PC-3 (cell line): ENCODE results near the gene RIMKLB. TPM values are rescaled to one million over a fixed set of nuclear protein-coding genes. Genes with fewer than 3 reads are reported as not detected.

Experiments
- ATAC-seq: fragments of 200-7000 bp; cut with Tn5 transposase; 2 replicates; pipeline ENCODE4 v1.9.1; 2020; ENCODE audit warnings: mild to moderate bottlenecking, moderate library complexity
- BruUV-seq: library from RNA; stranded (reverse); fragments of 400-500 nt; replicated peaks from 2 replicates; lab custom pipeline; 2021; lab: Mats Ljungman, UMichigan
- CTCF ChIA-PET: fragments of 300-600 bp; sonication (Branson Sonifier 250); formaldehyde crosslinking; loops from one replicate; lab custom pipeline; 2022; ENCODE audit warnings: antibody characterized with exemption; lab: Charles Lee
- POLR2A ChIA-PET: fragments of 300-600 bp; sonication (Branson Sonifier 250); formaldehyde crosslinking; loops from one replicate; lab custom pipeline; 2022; ENCODE audit warnings: antibody characterized with exemption; ENCODE audit not compliant: unreplicated experiment; lab: Charles Lee
- DNase-seq: peaks from one replicate; pipeline ENCODE4 v3.0.0-alpha.2; 2015
- H2AFZ ChIP-seq: fragments of 300-600 bp; sonication (generic); 2 replicates; pipeline ENCODE4 v1.6.0; 2016; ENCODE audit warnings: antibody characterized with exemption, low read length
- H3F3A ChIP-seq: fragments of 300-600 bp; sonication (generic); one replicate; pipeline ENCODE4 v1.6.0; 2017; ENCODE audit warnings: antibody characterized with exemption, low read length, control low read depth, mild to moderate bottlenecking; ENCODE audit not compliant: unreplicated experiment
- H3K27ac ChIP-seq: fragments of 300-600 bp; sonication (generic); 2 replicates; pipeline ENCODE4 v1.5.1; 2016; ENCODE audit warnings: mild to moderate bottlenecking, low read length
- H3K27me3 ChIP-seq: fragments of 300-600 bp; sonication (generic); 2 replicates; pipeline ENCODE4 v1.6.1; 2016; ENCODE audit warnings: low read length, mixed read lengths
- H3K36me3 ChIP-seq: fragments of 300-600 bp; sonication (generic); 2 replicates; pipeline ENCODE4 v1.6.1; 2016; ENCODE audit warnings: low read depth, mixed run types, low read length, mixed read lengths
- H3K4me1 ChIP-seq: fragments of 300-600 bp; sonication (generic); 2 replicates; pipeline ENCODE4 v1.5.1; 2016; ENCODE audit warnings: low read length; ENCODE audit not compliant: insufficient read depth
- H3K4me2 ChIP-seq: fragments of 300-600 bp; sonication (generic); 2 replicates; pipeline ENCODE4 v1.6.0; 2016; ENCODE audit warnings: low read length
- H3K4me3 ChIP-seq: fragments of 300-600 bp; sonication (generic); 2 replicates; pipeline ENCODE4 v1.5.1; 2016; ENCODE audit warnings: mild to moderate bottlenecking, low read length, mixed read lengths
- H3K79me2 ChIP-seq: fragments of 300-600 bp; sonication (generic); 2 replicates; pipeline ENCODE4 v1.6.1; 2017; ENCODE audit warnings: low read length, mixed read lengths
- H3K9ac ChIP-seq: fragments of 300-600 bp; sonication (generic); 2 replicates; pipeline ENCODE4 v1.6.0; 2016; ENCODE audit warnings: mild to moderate bottlenecking, low read length
- H3K9me2 ChIP-seq: fragments of 300-600 bp; sonication (generic); replicated peaks from 2 replicates; pipeline ENCODE4 v1.6.1; 2016; ENCODE audit warnings: mixed run types, low read length, mixed read lengths
- H3K9me3 ChIP-seq: fragments of 300-600 bp; sonication (generic); 2 replicates; pipeline ENCODE4 v1.6.1; 2016; ENCODE audit warnings: low read length, mixed read lengths
- H4K20me1 ChIP-seq: fragments of 300-600 bp; sonication (generic); 2 replicates; pipeline ENCODE4 v1.6.1; 2016; ENCODE audit warnings: low read length, mixed read lengths
- EZH2 ChIP-seq: fragments of 300-600 bp; sonication (generic); IDR thresholded peaks from one replicate; pipeline ENCODE4 v1.6.1; 2017; ENCODE audit warnings: antibody characterized with exemption, mild to moderate bottlenecking, low read length; ENCODE audit not compliant: unreplicated experiment
- EZH2phosphoT487 ChIP-seq: fragments of 300-600 bp; sonication (generic); IDR thresholded peaks from 2 replicates; pipeline ENCODE4 v1.6.1; 2018; ENCODE audit warnings: mild to moderate bottlenecking, antibody characterized with exemption, low read length, borderline replicate concordance
- intact Hi-C: fragments of 100-400 bp; cut with micrococcal nuclease; formaldehyde crosslinking; loops from 2 replicates; pipeline ENCODE4 v1.9.0; 2023
- total RNA-seq: library from RNA; depleted of rRNA; stranded (reverse); fragments of >200 nt; gene quantifications from 2 replicates; pipeline ENCODE4 v1.2.3, GENCODE V29; 2014
- TF ChIP-seq, protein P1 (sequence below): fragments of 300-600 bp; sonication (generic); conservative IDR thresholded peaks from 2 replicates; pipeline ENCODE4 v1.5.1; 2017; ENCODE audit warnings: antibody characterized with exemption, low read depth, mild to moderate bottlenecking, low read length

The RIMKLB gene
- total RNA-seq, 1 experiment from 2014 or later: 1.3 TPM

GRCh38 chr12:8813572-8814357 lies 116.0 kb downstream of the RIMKLB start:
- DNase-seq (no peak), ATAC-seq (no peak)
- no peaks in the 10 kb centered on the region for H3K9me3 ChIP-seq
- H3F3A ChIP-seq: no peaks in the 10 kb centered on the region
- no TSS peak for BruUV-seq
- TF ChIP-seq EZH2phosphoT487: no peak
- TF ChIP-seq, protein P1, sequence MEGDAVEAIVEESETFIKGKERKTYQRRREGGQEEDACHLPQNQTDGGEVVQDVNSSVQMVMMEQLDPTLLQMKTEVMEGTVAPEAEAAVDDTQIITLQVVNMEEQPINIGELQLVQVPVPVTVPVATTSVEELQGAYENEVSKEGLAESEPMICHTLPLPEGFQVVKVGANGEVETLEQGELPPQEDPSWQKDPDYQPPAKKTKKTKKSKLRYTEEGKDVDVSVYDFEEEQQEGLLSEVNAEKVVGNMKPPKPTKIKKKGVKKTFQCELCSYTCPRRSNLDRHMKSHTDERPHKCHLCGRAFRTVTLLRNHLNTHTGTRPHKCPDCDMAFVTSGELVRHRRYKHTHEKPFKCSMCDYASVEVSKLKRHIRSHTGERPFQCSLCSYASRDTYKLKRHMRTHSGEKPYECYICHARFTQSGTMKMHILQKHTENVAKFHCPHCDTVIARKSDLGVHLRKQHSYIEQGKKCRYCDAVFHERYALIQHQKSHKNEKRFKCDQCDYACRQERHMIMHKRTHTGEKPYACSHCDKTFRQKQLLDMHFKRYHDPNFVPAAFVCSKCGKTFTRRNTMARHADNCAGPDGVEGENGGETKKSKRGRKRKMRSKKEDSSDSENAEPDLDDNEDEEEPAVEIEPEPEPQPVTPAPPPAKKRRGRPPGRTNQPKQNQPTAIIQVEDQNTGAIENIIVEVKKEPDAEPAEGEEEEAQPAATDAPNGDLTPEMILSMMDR: no peak
- no peak for TF ChIP-seq EZH2
- POLR2A ChIA-PET: no interaction called here
- CTCF ChIA-PET: no interaction called here
- intact Hi-C loops: no loop called here
- no peaks in the 10 kb centered on the region for H3K9me2 ChIP-seq
- no peaks in the 10 kb centered on the region for H3K4me1 ChIP-seq
- no peak overlapping the region for H3K4me3 ChIP-seq
- H2AFZ ChIP-seq: no peak overlapping the region
- H3K9ac ChIP-seq: no peak overlapping the region
- no peaks in the 10 kb centered on the region for H3K79me2 ChIP-seq
- H3K27me3 ChIP-seq: no peaks in the 10 kb centered on the region
- no peak overlapping the region for H3K27ac ChIP-seq
- no peak overlapping the region for H3K4me2 ChIP-seq
- H3K36me3 ChIP-seq: no peaks in the 10 kb centered on the region
- no peaks in the 10 kb centered on the region for H4K20me1 ChIP-seq

- TF ChIP-seq EZH2 (no peak), EZH2phosphoT487 (no peak)
- TF ChIP-seq, protein P1: no peak
- Histone ChIP-seq H3K4me1 (no peaks in the 10 kb centered on the region), H3K36me3 (no peaks in the 10 kb centered on the region), H3F3A (no peaks in the 10 kb centered on the region), H3K27ac (no peak overlapping the region), H3K4me3 (no peak overlapping the region), H3K4me2 (no peak overlapping the region), H4K20me1 (no peaks in the 10 kb centered on the region), H3K27me3 (no peaks in the 10 kb centered on the region), H3K9ac (no peak overlapping the region), H3K9me2 (no peaks in the 10 kb centered on the region), H3K9me3 (no peaks in the 10 kb centered on the region), H3K79me2 (no peaks in the 10 kb centered on the region), H2AFZ (no peak overlapping the region)
- no TSS peak for BruUV-seq
- ATAC-seq: no peak
- POLR2A ChIA-PET: no interaction called here
- no peak for DNase-seq
- CTCF ChIA-PET: interaction anchor here (0.6 kb wide), 1 partner anchor 37 kb away, joined by 3 read pairs; no protein-coding TSS in a partner anchor
- intact Hi-C loops: no loop called here
These were observed 118.8 kb downstream of the RIMKLB start for GRCh38 chr12:8816448-8817050.

DNA sequence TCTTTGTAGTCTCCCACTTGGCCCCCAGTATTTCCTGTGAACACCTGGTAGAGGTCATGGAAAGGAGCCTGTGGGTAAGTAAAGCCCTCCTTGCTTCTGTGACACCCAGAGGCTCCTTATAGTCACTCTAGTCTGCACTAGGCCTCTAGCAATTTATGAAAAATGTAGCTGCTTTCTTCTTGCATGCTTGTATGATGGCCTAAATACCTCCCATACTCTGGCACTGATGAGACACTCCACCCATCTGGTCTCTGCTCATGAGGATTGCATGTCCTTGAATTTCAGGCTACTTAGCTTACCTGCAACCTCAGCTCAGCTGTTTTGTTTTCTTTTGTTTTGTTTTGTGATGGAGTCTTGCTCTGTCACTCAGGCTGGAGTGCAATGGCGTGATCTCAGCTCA lies 120.1 kb downstream of the RIMKLB start:
- Histone ChIP-seq H2AFZ (no peak overlapping the region), H3K27me3 (no peaks in the 10 kb centered on the region), H3K27ac (no peak overlapping the region), H3K79me2 (no peaks in the 10 kb centered on the region), H3K4me2 (no peak overlapping the region), H3K4me1 (peaks cover 3% of the 10 kb centered on the region; the same call in 1 of the 2 replicates), H3K9me3 (no peaks in the 10 kb centered on the region), H3K9ac (no peak overlapping the region), H3K9me2 (no peaks in the 10 kb centered on the region), H3K36me3 (no peaks in the 10 kb centered on the region), H3F3A (no peaks in the 10 kb centered on the region), H4K20me1 (no peaks in the 10 kb centered on the region), H3K4me3 (no peak overlapping the region)
- ChIA-PET CTCF (no interaction called here), POLR2A (no interaction called here)
- ATAC-seq (no peak), DNase-seq (no peak)
- TF ChIP-seq, protein P1: no peak
- TF ChIP-seq EZH2phosphoT487: no peak
- no peak for TF ChIP-seq EZH2
- BruUV-seq: no TSS peak
- intact Hi-C loops: no loop called here
